GM18507 (cell line): Measurements from ENCODE around the gene TYW1.
"Not testable (repeated sequence)": the region's sequence is repeated elsewhere in the genome, so short reads cannot be mapped to it uniquely, and the experiment has no call there.

ENCODE experiments used
- DNase-seq: peaks from one replicate; pipeline ENCODE4 v3.0.0; 2011; ENCODE audit warnings: low read depth; ENCODE audit not compliant: insufficient read length; ENCODE audit errors: extremely low spot score
- FAIRE-seq: peaks from 2 replicates; lab custom pipeline; 2011; peaks lifted over from hg19 to GRCh38; lab: Jason Lieb, UNC

TYW1 gene

GRCh38 chr7:67163285-67163684 lies 166.7 kb downstream of the TYW1 start:
- FAIRE-seq = peak; percentile 70
- not testable (repeated sequence) for DNase-seq

GRCh38 chr7:67171151-67171550 lies 174.5 kb downstream of the TYW1 start:
- FAIRE-seq = not testable (repeated sequence)

DNA sequence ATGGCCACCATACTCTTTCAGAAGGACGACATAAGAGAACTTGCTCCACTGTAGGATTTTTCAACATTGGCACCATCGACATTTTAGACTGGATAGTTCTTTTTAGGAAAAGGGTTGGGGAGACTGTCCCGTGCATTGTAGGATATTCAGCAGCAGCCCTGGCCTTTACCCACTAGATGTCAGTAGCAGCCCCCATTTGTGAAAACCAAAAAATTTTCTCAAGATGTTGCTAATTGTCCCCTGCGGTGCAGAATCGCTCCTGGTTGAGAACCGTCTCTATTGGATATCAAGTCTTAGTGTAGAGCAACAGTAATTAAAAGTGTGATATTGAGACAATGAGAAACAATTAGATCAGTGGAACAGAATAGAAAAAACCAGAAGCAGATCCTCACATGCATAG lies 180.1 kb downstream of the TYW1 start:
- DNase-seq = not testable (repeated sequence)
- FAIRE-seq = peak; percentile 81

More at GRCh38 chr7:67171151-67171550, 174.5 kb downstream of the TYW1 start:
- not testable (repeated sequence) for DNase-seq

DNA sequence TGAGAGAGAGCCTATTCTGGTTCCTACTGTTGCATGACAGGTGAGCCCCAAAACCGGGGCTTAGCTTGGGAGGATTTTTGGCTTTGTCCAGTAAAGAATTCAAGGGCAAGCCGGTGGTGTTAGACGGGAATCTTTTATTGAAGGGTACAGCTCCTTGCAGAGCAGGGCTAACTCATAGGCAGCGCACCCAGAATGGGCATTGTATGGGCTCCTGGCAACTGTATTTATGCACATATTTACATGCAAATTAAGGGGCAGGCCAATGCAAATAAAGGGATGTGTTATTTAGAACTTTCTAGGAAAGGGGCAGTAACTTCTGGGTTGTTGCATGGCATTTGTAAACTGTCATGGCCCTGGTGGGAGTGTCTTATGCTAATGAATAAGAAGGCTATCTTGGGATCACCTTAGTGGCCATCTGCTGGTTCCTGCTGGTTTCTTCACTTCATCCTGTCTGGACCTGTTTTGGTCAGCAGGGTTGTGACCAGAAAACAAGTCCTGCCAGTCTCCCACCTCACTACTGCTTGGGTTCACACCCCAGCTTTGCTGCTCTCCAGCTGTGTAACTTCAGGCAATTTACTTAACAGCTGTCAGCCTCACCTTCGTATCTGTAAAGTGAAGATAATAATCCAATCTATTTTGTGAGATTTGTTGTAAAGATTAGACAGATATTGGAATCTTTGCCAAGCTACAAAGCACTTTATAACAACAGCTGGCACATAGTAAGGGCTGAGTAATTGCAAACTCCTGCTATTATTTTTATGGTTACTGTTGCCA lies 182.5 kb downstream of the TYW1 start:
- DNase-seq, FAIRE-seq: not testable (repeated sequence)

- not testable (repeated sequence) for DNase-seq, FAIRE-seq
These were observed 186.5 kb downstream of the TYW1 start for GRCh38 chr7:67182956-67183750.

DNA sequence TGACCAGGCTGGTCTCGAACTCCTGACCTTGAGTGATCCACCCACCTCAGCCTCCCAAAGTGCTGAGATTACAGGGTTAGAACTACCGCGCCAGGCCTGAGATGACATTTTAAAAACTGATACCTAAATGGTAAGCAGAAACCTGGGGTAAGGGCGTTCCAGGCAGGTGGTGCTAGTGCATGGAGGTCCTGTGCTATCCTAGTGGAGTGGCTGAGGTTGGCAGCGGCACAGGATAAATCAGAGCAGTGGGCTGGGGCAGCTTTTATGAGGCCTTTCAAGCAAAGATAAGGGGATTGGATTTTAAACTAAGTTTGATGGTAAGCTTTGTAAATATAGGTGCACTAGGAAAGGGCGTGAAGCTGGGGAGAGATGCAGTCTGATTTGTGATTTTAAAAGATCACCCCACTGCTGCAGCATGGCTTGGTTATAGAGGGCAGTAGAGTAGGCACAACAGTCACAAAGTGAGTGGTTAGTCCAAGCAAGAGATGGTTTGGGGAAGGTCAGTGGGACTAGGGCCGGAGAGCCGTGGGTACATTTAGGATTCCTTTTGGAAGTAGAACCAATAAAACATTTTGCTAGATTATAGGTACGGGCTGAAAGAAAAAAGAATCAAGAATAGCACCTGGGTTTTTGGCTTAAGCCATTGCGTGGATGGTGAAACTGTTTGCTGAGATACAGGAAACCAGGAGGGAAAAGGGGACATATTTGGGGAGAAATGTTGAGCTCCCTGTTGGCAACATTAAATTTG lies 188.5 kb downstream of the TYW1 start:
- not testable (repeated sequence) for FAIRE-seq, DNase-seq

DNA sequence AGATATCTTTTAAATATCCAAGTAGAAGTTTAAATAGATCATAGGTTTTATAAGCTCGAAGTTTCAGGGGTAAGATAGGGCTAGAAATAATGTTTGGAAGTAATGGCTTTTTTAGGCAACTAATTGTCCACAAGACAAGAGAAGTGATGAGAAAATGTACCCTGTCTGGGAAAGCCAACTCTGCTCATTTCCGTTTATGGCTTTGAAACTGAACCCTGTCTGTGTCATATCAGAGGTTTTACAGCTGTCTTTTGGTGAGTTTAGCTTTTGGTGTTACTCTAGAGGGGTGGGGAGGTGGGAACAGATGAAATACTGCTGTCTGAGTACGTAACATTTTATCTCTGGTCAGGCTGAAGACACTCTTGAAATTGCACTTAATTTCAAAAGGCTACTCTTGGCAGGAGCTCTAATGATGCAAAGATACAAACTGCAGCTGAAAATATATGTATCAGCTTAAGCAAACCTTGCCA lies 189.1 kb downstream of the TYW1 start:
- FAIRE-seq = peak; percentile 84
- DNase-seq = not testable (repeated sequence)

GRCh38 chr7:67189160-67189559 lies 192.5 kb downstream of the TYW1 start:
- DNase-seq, FAIRE-seq: not testable (repeated sequence)

GRCh38 chr7:67189801-67190465 lies 193.3 kb downstream of the TYW1 start:
- not testable (repeated sequence) for FAIRE-seq, DNase-seq

DNA sequence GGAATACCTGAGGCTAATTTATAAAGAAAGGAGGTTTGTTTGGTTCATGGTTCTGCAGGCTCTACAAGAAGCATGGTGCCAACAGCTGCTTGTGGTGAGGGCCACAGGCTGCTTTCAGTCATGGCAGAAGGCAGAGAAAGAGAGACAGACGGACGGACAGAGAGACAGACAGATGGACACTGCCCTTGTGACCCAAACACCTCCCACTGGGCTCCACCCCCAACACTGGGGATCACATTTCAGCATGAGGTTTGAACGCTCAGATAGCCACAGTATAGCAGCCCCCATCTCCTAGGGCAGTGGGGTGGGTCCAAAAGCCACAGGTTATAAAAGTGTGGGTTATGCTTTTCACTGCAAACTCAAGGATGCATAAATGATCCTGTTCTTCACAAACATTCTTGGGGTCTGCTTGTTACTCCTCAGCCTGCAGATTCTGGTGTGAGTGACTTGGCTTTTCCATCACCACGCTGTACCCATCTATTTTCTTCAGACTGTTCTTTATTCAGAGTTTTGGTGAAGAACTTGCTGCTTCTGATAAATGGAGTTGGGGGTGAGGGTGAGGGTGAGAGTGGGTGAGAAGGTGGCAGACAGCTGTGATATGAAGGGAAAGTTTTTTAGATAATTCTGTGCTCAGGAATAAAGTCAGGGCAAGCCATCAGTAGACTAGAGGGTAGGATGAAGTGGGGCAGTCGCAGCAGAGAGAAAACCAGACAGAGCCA lies 194.5 kb downstream of the TYW1 start:
- not testable (repeated sequence) for DNase-seq, FAIRE-seq

DNA sequence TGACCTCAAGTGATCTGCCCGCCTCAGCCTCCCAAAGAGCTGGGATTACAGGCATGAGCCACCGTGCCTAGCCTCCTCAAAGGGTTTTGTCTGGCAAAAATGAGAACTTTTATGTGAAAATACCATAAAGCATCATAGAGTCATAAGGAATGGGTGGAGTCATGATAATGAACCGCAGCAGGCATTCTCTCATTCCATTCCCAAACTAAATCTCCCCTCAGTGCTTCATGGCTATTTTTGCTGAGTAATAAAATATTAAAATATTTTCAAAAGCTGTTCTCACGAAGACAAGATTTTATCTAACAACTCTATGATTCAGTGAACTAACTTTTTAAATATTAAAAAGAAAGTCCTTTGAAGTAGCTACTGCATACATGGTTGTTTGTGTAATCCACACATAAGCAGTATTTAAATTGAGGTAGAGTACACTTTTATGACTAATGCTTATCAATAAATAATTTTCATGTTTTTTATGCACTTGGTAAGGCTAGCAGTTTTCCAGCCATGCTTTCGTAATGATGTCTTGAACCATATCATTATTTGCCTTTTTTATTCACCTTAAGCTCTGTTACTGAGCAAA lies 195.6 kb downstream of the TYW1 start:
- not testable (repeated sequence) for FAIRE-seq, DNase-seq

- DNase-seq, FAIRE-seq: not testable (repeated sequence)
These were observed 196.4 kb downstream of the TYW1 start for GRCh38 chr7:67192889-67193613.

- not testable (repeated sequence) for DNase-seq, FAIRE-seq
These were observed 199.5 kb downstream of the TYW1 start for GRCh38 chr7:67196176-67196575.

- FAIRE-seq, DNase-seq: not testable (repeated sequence)
These were observed 202.4 kb downstream of the TYW1 start for GRCh38 chr7:67198865-67199526.

GRCh38 chr7:67205772-67206171 lies 209.1 kb downstream of the TYW1 start:
- FAIRE-seq, DNase-seq: not testable (repeated sequence)

- no peak for FAIRE-seq
- no peak for DNase-seq
These were observed 209.8 kb downstream of the TYW1 start for GRCh38 chr7:67206452-67206851.

GRCh38 chr7:67208656-67209055 lies 212.0 kb downstream of the TYW1 start:
- FAIRE-seq, DNase-seq: not testable (repeated sequence)
